ENCODE results near the gene CLOCK.

The CLOCK gene

DNA sequence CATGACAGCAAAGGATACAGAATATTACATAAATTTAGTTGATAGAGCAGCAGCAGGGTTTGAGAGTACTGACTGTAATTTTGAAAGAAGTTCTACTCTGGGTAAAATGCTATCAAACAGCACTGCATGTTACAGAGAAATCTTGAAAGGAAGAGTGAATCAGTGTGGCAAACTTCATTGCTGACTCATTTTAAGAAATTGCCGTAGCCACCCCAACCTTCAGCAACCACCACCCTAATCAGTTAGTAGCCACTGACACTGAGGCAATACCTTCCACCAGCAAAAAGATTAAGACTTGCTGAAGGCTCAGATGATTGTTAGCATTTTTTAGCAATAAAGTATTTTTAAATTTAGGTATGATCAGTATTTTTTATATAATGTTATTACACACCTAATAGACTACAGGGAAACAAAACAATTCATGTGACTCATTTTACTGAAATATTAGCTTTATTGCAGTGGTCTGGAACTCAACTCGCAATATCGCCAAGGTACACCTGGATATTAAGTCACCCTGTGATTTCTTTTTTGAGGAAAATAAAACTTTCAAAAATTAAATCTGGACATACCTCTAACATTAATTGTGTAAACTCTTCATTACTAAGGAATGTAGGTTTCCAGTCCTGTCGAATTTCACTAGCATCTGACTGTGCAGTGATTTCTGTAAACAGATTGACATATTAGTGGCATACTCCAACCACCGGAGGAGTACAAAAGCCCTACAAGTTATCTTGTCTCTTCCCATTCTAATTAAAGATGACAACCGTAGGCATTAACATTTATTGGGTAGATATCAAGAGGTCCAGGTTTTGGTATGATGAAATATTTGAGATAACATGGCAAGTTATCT, 71.1 kb downstream of the CLOCK start:
- no peak for DNase-seq

DNA sequence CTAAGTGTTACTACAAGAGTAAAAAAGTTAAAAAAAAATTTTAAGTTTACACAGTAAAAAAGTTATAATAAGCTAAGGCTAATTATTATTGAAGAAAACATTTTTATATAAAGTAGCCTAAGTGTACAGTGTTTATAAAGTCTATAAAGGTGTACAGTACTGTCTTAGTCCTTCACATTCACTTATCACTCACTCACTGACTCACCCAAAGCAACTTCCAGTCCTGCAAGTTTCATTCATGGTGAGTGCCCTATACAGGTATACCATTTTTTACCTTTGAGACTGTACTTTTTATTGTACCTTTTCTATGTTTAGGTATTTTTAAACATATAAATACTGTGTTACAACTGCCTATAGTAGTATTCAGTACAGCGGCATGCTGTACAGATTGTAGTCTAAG, 76.7 kb downstream of the CLOCK start:
- DNase-seq, result no peak

DNA sequence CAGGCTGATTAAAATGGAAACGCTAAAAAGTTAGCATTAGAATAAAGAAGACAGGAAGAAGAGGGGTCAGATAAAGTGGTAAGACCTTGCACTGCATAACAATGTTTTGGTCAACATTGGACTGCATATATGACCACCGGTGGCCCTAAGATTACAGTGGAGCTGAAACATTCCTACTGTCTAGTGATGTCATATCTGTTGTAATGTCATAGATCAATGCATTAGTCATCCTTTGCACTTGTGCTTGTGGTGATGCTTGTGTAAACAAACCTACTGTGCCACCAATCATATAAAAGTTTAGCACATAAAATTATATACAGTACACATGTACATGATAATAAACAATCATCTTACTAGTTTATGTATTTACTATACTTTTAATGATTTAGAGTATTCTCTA, 78.0 kb downstream of the CLOCK start:
- DNase-seq, result no peak

DNA sequence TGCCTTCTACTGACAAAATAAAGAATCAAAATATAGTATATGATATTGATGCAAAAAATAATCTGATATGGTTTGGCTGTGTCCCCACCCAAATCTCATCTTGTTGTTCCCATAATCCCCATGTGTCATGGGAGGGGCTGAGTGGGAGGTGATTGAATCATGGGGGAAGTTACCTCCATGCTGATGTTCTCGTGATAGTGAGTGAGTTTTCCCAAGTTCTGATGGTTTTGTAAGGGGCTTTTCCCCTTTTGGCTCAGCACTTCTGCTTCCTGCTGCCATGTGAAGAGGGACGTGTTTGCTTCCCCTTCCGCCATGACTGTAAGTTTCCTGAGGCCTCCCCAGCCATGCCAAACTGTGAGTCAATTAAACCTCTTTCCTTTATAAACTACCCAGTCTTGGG, 80.7 kb downstream of the CLOCK start:
- DNase-seq, result no peak

DNA sequence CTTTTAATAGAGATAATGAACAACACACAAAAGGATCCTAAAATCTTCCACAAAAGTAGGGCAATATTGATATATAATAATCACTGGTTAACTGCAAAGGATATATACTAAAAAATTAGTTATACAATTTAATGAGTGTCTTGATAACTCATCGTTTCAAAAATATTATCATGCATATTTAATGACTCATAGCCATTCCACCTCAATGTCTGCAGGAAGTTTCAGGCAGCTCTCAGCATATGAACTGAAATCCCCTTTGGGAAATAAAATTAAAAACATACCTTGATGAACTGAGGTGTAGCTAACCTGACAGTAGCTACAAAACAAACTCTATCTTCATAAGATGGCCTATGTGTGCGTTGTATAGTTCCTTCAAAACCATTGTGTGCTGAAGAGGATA, 88.1 kb downstream of the CLOCK start:
- DNase-seq, result no peak

DNA sequence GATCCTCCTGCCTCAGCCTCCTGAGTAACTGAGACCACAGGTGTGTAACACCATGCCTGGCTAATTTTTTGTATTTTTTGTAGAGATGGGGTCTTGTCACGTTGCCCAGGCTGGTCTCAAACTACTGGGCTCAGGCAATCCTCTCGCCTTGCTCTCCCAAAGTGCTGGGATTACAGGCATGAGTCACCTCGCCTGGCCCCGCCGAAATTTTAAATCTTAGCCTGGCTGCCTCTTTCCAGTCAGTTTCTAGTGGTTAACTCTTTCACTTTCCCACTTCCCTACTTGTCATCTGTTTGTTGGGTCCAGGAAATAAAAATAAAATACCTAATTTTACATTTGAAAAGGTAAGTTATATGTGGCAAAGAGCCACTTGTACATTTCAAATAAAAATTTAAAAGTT, 88.5 kb downstream of the CLOCK start:
- DNase-seq, result no peak

DNA sequence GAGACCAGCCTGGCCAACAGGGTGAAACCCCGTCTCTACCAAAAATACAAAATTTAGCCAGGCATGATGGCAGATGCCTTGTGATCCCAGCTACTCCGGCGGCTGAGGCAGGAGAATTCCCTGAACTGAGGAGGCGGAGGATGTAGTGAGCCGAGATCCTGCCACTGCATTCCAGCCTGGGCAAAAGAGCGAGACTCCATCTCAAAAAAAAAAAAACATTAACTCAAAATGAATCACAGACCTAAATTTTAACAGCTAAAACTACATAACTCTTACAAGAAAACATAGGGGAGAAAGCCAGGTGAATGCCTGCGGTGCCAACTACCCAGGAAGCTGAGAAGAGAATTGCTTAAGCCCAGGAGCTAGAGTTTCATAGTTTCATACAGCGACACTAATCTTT, 96.1 kb downstream of the CLOCK start:
- DNase-seq, result no peak

DNA sequence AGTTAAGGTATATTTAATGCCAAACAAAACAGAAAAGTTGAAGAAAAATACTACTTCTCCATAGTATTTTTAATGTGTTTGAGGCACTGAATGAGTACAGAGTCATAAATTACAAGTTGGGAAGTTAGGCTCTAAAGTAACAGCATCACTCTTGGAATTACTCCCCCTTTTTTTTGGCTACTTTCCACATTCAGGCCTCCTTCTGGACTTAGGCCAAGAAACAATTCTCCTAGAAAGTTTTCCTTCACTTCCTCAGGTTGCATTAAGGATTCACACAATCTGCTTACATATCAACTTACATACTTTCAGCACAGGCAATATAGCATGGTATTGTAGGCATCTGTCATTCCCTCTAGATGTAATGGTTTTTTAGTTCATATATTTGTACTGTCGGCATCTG, 98.9 kb downstream of the CLOCK start:
- DNase-seq, result no peak

DNA sequence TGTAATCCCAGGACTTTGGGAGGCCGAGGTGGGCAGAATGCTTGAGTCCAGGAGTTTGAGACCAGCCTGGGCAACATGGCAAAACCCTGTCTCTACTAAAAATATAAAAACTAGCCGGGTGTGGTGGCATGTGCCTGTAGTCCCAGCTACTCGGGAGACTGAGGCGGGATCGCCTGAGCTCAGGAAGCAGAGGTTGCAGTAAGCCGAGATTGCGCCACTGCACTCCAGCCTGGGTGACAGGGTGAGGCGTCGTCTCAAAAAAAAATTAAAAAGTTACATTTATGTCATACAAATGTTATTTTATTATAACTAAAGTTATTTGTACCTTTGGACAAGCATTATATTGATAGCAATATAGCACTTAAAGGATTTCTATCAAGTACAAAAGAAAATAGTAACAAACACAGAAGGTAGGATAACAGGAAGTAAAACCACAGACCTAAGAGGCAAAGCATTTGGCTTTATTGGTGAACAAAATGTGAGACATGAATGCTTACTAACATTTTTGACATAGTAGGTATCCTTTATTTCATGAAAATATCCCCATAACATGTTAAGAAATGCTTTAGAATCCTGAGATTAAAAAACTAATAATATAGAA, 99.5 kb downstream of the CLOCK start:
- no peak for DNase-seq

DNA sequence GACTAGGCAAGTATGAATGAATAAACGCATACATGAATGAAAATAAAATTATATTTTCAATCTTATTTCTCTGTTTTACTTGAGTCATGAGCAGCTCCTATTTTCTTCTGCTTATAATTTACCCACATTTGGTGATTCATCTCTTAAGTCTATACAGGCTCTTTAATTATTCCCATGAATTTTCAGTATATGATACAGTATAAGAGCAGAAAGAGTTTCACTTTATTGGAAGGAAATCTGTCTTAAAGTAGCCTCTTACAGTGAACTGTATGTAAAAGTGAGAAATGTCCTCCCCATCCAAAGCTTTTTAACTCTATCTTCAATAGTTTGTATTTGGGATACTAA, 100.2 kb downstream of the CLOCK start:
- no peak for DNase-seq

DNA sequence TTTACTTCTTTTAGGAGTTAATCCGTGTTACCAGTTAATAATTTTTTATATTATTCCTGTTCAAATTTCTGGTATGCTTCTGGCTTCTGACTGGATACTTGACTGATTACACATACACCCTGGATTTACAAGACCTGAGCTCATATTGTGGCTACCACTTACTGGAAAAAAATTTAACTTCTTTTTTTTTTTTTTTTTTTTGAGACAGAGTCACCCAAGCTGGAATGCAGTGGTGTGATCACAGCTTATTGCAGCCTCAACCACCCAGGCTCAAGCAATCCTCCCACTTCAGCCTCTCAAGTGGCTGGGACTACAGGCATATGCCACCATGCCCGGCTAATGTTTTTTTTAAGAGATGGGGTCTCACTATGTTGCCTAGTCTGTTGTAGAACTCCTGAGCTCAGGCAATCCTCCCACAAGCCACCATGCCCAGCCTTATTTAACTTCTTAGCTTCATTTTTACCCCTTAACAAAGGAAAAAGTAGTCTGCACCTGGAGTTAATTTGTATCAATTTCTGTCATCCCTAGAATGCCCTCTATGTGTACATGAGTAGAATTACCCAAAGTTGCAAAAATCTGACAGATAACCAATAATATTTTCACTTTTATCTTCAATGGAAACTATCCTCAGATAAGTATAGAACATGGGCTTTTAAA, 100.7 kb downstream of the CLOCK start:
- DNase-seq, result no peak

DNA sequence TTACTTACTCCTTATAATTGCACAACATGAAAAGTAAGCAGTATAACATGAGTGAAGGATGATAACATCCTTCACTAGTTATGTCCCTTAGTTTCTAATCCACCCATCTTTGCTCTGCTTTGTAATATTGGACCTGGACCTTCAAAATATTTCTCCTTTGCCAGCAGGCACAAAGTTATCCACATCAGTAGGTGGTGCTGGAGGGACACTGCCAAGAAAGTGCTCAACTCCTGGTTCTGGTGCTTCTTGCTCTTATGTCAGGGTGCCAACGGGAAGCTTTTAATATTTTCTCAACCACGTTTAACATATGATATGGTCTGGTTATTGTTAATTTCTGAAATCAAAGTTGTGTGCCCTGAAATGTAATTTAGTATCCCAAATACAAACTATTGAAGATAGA, 101.9 kb downstream of the CLOCK start:
- DNase-seq, result no peak

DNA sequence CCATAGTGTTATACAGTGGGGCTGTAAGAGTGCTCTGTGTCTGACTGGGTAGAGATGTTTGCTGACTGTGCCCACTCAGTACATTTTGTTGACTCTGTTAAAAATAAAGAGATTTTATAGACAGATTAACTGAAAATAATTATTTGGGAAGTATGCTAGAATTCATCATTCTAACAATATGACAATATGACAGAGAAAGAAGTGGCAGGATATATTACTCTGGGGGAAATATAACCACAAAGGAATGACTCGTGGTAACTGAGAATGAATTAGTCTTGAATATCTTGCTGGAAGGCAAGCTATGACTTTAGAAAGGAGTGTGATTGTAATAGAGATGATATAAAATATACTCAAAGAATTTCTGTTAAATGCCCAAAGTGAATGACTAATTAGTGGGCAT, 104.2 kb downstream of the CLOCK start:
- DNase-seq, result no peak

DNA sequence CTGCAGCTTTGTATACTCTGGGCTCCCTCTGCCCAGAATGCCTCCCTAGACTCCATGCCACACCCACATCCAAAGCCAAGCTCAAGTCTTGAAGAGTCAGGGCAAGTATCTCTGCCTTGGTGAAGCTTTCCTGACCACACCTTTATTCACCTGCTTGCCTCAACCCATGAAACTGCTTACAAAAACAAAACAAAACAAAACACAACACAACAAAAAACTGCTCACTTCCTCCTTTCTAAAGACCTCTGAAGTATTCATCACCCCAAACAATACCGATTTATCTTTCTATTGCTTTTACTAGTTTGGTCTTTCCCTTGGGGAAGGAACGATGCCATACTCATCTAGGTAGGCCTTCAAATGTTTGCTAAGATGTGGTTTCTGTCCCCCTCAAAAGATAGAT, 105.9 kb downstream of the CLOCK start:
- DNase-seq, result no peak

DNA sequence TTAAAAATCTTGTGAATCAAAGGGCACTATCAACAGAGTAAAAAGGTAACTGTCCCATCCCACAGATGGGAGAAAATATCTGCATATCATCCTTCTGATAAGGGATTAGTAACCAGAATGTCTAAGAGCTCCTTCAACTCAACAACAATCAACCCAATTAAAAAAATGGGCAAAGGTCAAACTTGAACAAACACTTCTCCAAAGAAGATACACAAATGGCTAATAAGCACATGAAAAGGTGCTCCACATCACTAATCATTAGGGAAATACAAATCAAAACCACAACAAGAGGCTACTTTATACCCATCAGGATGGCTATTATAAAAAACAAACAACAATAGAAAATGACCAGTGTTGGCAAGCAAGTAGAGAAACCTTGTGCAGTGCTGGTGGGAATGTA, 107.7 kb downstream of the CLOCK start:
- no peak for DNase-seq

DNA sequence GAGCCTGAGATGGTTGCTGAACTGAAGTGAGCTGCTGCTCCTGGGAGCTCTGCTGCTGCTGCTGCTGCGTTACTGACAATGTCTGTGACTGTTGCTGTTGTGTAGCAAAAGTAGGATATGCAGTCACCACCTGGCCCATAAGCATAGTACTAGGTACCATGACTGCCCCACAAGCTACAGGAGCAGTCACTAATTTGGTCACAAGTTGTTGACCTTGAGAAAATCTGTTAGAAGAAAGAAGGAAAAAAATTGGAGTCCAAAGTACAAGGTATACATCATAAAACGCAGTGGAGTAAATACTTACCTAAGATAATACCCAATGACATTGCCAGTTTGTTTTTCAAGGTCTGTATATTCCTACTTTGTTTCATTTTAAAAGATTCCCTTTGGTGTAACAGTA, 108.4 kb downstream of the CLOCK start:
- no peak for DNase-seq

DNA sequence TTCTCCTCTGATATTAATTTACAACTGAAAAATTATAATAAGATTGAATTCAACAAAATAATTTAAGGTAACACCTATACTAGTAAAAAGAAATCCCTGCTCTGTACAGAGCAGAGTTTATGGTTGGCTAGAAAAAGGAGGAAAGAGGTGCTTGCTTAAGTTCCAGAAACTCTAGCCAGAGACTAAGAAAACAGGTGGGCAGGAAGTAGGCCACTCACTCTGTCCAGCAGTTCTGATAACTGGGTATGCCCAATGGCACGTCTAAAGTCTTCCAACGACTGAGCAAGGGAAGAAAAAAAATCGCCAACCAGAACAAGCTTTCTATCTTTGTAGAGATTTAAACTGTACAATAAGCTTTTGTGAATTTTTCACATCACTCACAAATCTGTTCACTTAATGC, 108.9 kb downstream of the CLOCK start:
- DNase-seq, result no peak

DNA sequence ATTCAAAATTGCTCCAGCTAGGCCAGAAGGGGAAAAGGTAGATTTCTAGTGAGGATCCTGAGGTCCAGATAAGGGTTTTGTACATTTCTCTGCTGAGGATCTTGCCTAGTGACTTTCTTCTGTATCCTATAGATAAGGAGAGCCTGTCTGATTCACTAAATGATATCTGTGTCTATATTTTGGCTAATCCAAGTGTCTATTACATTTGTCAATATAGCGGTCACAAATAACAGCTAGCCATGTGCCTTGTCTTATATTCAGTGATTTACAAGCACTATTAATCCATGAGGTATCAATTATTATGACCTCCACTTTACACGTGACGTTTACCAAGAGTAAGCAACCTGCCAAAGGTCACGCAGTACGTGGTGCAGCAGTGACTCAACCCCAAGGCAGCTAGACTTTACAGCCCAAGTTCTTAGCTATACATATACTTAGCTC, 109.3 kb downstream of the CLOCK start:
- no peak for DNase-seq

DNA sequence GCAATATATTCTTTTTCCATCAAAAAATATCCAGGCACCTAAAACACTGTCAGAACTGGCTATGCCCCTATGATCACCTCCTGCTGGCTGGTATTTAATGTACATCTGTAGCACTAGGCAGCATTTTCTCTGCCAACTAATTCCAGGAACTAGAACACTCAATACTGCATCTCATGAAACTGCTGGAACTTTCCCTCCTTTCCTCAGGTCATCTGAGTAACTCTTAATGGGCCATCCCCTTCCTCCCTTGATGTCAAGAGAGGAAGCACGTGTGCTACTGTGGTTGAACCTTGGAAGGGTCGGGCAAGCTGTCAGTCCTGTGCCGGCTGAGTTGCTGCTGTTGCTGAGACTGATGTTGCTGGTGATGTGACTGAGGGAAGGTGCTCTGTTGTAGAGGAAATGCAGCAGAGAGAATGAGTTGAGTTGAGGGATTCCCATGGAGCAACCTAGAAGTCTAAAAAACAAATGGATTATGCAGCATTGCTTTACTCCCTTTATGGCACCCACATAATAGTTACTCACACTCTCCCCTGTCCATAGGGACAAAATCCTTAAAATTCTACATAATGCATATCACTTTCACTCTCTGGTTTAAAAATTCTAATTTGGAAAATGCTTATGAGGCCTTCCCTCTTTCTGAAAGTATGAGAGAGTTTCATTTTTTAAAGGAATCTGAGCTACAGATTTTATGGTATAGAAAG, 111.4 kb downstream of the CLOCK start:
- no peak for DNase-seq

DNA sequence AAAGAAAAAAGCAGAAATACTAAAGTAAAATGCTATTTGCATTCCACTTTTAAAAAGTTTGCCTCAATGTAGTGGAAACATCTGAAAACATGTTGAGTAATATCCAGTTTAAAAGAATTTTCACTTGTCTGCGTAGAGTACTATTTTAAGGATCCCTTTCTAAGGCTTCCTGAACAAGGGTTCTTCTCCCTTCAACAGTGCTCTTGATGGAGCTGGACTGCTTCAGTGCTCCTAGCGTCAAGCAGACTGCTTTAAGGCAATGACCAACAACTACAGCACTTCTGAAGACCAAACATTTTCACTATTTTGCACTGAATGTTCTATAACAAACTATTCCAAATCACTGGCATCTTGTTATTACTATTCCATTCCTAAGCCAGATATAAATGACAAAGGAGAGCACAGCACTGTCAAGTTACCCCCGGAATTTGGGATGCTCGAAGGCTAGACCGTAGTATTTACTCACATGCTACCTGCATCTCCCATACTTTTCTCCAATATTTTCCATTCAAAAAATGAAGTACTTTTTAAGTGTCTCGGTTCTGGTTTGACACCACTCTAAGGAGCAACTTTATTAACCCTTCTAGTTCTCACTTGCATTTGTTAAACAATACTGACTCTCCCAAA, 114.9 kb downstream of the CLOCK start:
- no peak for DNase-seq

DNA sequence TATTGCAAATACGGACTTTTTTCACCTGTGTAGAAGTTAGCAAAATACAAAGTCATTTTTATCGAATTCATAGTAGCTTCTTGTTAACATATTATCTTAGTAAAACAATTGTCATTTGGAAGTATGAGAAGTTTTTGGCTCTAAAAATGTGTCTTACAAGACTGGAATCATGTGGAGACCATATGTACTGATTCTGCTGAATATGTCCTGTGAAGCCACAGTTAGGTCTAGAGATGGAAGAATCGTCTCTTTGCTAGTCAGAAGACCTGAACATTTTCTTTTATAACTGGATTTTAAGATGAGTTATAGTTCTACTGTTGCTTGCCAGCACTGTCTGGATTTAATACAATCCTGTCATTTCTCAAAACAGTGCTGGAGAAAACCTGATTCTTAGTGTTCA, 121.9 kb downstream of the CLOCK start:
- no peak for DNase-seq

DNA sequence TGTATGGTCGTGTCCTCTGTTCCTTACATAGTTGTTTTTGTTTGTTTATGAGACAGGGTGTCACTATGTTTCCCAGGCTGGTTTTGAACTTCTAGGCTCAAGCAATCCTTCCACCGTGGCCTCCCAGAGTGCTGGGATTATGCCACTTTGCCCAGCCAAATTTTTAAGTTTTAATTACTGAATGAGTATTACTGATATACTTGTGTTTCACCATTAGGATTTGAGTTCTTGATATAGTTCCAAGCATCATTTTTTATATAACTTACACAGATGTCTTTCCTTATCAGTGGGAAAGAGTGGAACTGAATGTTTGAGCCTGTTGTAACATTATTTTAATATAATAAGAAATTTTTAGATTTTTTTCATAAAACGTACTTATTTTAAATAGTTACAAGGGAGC, 130.5 kb downstream of the CLOCK start:
- no peak for DNase-seq

DNA sequence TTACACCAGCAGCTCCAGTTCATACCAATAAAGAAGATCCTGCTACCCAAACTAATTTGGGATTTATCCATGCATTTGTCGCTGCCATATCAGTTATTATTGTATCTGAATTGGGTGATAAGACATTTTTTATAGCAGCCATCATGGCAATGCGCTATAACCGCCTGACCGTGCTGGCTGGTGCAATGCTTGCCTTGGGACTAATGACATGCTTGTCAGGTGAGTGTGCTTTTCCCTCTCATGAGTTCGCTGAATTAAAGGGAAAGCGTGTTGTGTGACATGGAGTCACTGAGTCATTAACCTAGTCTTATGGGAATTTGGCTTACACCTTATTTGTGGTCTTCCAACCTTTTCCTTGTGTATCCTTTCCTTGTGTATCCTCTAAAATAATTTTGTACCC, 135.1 kb downstream of the CLOCK start:
- DNase-seq, result no peak
